Esophagus muscularis mucosa (tissue), 4 donors: ENCODE data around the gene AK3. TPM values are rescaled to one million over a fixed set of nuclear protein-coding genes. Genes with fewer than 3 reads are reported as not detected.

Experiments used
- DNase-seq: peaks from one replicate; pipeline ENCODE4 v3.0.0-alpha.2; 2017; ENCODE audit errors: extremely low spot score
- H3K27ac ChIP-seq, 4 donors: fragments of 200-600 bp; sonication (generic); replicated peaks in 1 of 4; 1 replicate in 3 of 4; 2 replicates in 1 of 4; pipeline ENCODE4 v1.5.1; 2016 to 2019; ENCODE audit warnings: mild to moderate bottlenecking in 1 of 4
- H3K27me3 ChIP-seq, 4 donors: fragments of 200-600 bp; sonication (generic); one replicate each; pipeline versions ENCODE4 v1.5.1 to v1.6.0; 2016 to 2019
- H3K36me3 ChIP-seq, 4 donors: fragments of 200-600 bp; sonication (generic); one replicate each; pipeline ENCODE4 v1.5.1; 2016 to 2019
- H3K4me1 ChIP-seq, 4 donors: fragments of 200-600 bp; sonication (generic); one replicate each; pipeline ENCODE4 v1.5.1; 2016 to 2019
- H3K4me3 ChIP-seq, 4 donors: fragments of 200-600 bp; sonication (generic); 1 replicate in 2 of 4; 2 replicates in 2 of 4; pipeline ENCODE4 v1.5.1; 2016 to 2019; ENCODE audit warnings: mild to moderate bottlenecking in 4 of 4, moderate library complexity in 1 of 4
- H3K9me3 ChIP-seq, 4 donors: fragments of 200-600 bp; sonication (generic); 1 replicate in 3 of 4; 2 replicates in 1 of 4; pipeline ENCODE4 v1.5.1; 2016 to 2019
- CTCF ChIP-seq, 3 experiments: fragments of 200-600 bp in 2 of 3; fragments of 450-650 bp in 1 of 3; sonication (generic) in 2 of 3; IDR thresholded peaks; one replicate each; pipeline ENCODE4 v1.5.1; 2017 to 2019; ENCODE audit warnings: antibody characterized with exemption in 3 of 3, mild to moderate bottlenecking in 2 of 3, moderate library complexity in 1 of 3
- EP300 ChIP-seq: sonication (generic); formaldehyde crosslinking; IDR thresholded peaks from one replicate; pipeline ENCODE4 v1.6.1; 2017; ENCODE audit warnings: antibody characterized with exemption
- POLR2A ChIP-seq: fragments of 450-650 bp; IDR thresholded peaks from one replicate; pipeline ENCODE4 v1.6.1; 2017; ENCODE audit warnings: antibody characterized with exemption, moderate library complexity, mild to moderate bottlenecking, low read depth
- POLR2AphosphoS5 ChIP-seq, 2 donors: sonication (generic); formaldehyde crosslinking; IDR thresholded peaks; one replicate each; pipeline ENCODE4 v1.6.1; 2017; ENCODE audit warnings: antibody characterized with exemption in 2 of 2
- whole genome bisulfite sequencing: methylation state at CpG from one replicate; pipeline ENCODE4 v1.1.5; 2018; 5-methylcytosine and 5-hydroxymethylcytosine counted together
- intact Hi-C: fragments of 100-400 bp; cut with DNase I; formaldehyde crosslinking; loops from one replicate; pipeline ENCODE4 v1.15.1; 2023
- total RNA-seq, 4 donors: library from RNA; depleted of rRNA; stranded (reverse); fragments of >200 nt; gene quantifications; one replicate each; pipeline versions ENCODE4 v1.1.0 to v1.2.1, GENCODE V29; 2016

Gene AK3
- total RNA-seq, 4 donors from 2014 or later = 90.0 to 129 (median 118) TPM

- WGBS = 88% methylated on average over 2 of the region's 2 CpGs
- no peak overlapping the region for H3K4me3 ChIP-seq
- no peaks in the 10 kb centered on the region for H3K27me3 ChIP-seq
- no peaks in the 10 kb centered on the region for H3K36me3 ChIP-seq
- intact Hi-C loops = no loop called here
- H3K4me1 ChIP-seq = peaks cover 0 to 15% (median 10%) of the 10 kb centered on the region in 4 donors
- DNase-seq = no peak
- H3K27ac ChIP-seq = no peak overlapping the region
- no peaks in the 10 kb centered on the region for H3K9me3 ChIP-seq
- TF ChIP-seq POLR2A = no peak
- TF ChIP-seq EP300 = no peak
- TF ChIP-seq CTCF (IDR thresholded peaks at IDR 0.05) = no peak
- no peak for TF ChIP-seq POLR2AphosphoS5 (IDR thresholded peaks at IDR 0.05)
Observed at GRCh38 chr9:4746278-4747030, 5.5 kb upstream of the AK3 start.

- DNase-seq = no peak
- H3K27ac ChIP-seq = no peak overlapping the region
- no peaks in the 10 kb centered on the region for H3K27me3 ChIP-seq
- no peak for TF ChIP-seq POLR2A
- TF ChIP-seq CTCF (IDR thresholded peaks at IDR 0.05) = no peak
- TF ChIP-seq EP300 = no peak
- TF ChIP-seq POLR2AphosphoS5 (IDR thresholded peaks at IDR 0.05) = no peak
- peaks cover 11 to 32% (median 26%) of the 10 kb centered on the region in 4 donors for H3K4me1 ChIP-seq
- H3K4me3 ChIP-seq = no peak overlapping the region
- no peaks in the 10 kb centered on the region for H3K36me3 ChIP-seq
- no peaks in the 10 kb centered on the region for H3K9me3 ChIP-seq
- intact Hi-C loops = loop anchor here (5.0 kb wide), 1 partner anchor 49 kb away; the partner anchor contains the start of gene RCL1
- WGBS = 73% methylated on average over 5 of the region's 5 CpGs
Observed at GRCh38 chr9:4743131-4743875, 2.3 kb upstream of the AK3 start.

GRCh38 chr9:4742246-4742645 is 1.2 kb upstream of the AK3 start:
- H3K27me3 ChIP-seq = no peaks in the 10 kb centered on the region
- TF ChIP-seq EP300 = no peak
- no peak for TF ChIP-seq POLR2AphosphoS5 (IDR thresholded peaks at IDR 0.05)
- no peak for TF ChIP-seq POLR2A
- no peak for TF ChIP-seq CTCF (IDR thresholded peaks at IDR 0.05)
- H3K4me3 ChIP-seq = peak overlapping the region; percentile 85 to 97 (median 90)
- intact Hi-C loops = loop anchor here (5.0 kb wide), 1 partner anchor 50 kb away; the partner anchor contains the start of gene RCL1
- H3K9me3 ChIP-seq = no peaks in the 10 kb centered on the region
- no peaks in the 10 kb centered on the region for H3K36me3 ChIP-seq
- DNase-seq = no peak
- peaks cover 11 to 43% (median 35%) of the 10 kb centered on the region in 4 donors for H3K4me1 ChIP-seq
- WGBS = 47% methylated on average over 3 of the region's 3 CpGs
- peak overlapping the region; percentile 83 to 97 (median 93) for H3K27ac ChIP-seq

- WGBS = 3% methylated on average over 44 of the region's 54 CpGs
- H3K36me3 ChIP-seq = no peaks in the 10 kb centered on the region
- H3K4me3 ChIP-seq = peak overlapping the region; percentile 85 to 97 (median 90)
- intact Hi-C loops = loop anchor here (2.0 to 5.0 kb wide), 3 partner anchors 51 to 79 kb away; partner anchors contain the start of genes PLPP6 and RCL1
- no peak for DNase-seq
- peaks cover 11 to 43% (median 38%) of the 10 kb centered on the region in 4 donors for H3K4me1 ChIP-seq
- peak overlapping the region; percentile 83 to 97 (median 93) for H3K27ac ChIP-seq
- TF ChIP-seq POLR2A (no peak), POLR2AphosphoS5 (IDR thresholded peaks at IDR 0.05) (no peak), CTCF (IDR thresholded peaks at IDR 0.05) (no peak), EP300 (no peak)
- no peaks in the 10 kb centered on the region for H3K9me3 ChIP-seq
- H3K27me3 ChIP-seq = no peaks in the 10 kb centered on the region
Observed at GRCh38 chr9:4741365-4742089, 525 bp upstream of the AK3 start.
